ENCODE results near the gene FKBP1A.

DNA sequence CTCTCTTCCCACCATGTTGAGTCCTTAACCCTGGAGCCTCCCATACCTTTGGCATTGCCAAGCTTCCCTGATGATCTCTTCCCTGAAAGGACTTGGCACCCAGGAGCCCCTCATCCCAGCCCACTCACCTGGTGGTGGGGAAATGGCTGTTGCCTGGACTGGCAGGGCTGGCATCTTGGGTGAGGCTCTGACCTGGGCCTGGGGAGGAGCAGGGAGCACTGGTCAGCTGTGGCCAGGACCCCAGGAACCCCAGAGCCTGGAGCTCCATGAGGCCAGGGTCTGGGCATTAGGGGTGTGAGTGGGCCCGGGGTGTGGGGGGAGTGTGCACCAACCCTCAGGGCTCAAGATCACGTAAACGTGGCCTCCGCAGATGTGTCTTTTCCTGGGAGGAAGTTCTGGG, 73.4 kb downstream of the FKBP1A start:
- TF ChIP-seq, protein P1, sequence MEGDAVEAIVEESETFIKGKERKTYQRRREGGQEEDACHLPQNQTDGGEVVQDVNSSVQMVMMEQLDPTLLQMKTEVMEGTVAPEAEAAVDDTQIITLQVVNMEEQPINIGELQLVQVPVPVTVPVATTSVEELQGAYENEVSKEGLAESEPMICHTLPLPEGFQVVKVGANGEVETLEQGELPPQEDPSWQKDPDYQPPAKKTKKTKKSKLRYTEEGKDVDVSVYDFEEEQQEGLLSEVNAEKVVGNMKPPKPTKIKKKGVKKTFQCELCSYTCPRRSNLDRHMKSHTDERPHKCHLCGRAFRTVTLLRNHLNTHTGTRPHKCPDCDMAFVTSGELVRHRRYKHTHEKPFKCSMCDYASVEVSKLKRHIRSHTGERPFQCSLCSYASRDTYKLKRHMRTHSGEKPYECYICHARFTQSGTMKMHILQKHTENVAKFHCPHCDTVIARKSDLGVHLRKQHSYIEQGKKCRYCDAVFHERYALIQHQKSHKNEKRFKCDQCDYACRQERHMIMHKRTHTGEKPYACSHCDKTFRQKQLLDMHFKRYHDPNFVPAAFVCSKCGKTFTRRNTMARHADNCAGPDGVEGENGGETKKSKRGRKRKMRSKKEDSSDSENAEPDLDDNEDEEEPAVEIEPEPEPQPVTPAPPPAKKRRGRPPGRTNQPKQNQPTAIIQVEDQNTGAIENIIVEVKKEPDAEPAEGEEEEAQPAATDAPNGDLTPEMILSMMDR (IDR thresholded peaks at IDR 0.05; ENCODE audit: low read depth, low read length), result no peak
- no peak for TF ChIP-seq POLR2A (IDR thresholded peaks at IDR 0.05; ENCODE audit: extremely low read depth, insufficient read length)
- no peak for TF ChIP-seq MYC (IDR thresholded peaks at IDR 0.05; ENCODE audit: low read depth, low read length)
- TF ChIP-seq, protein P2, sequence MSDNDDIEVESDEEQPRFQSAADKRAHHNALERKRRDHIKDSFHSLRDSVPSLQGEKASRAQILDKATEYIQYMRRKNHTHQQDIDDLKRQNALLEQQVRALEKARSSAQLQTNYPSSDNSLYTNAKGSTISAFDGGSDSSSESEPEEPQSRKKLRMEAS (IDR thresholded peaks at IDR 0.05; ENCODE audit: low read depth, low read length), result no peak
